Measurements from ENCODE around the gene C3orf49. TPM values are rescaled to one million over a fixed set of nuclear protein-coding genes. Genes with fewer than 3 reads are reported as not detected.

C3orf49 gene
- not detected for total RNA-seq

- no peak for TF ChIP-seq POLR2AphosphoS5 (IDR thresholded peaks at IDR 0.05)
- TF ChIP-seq, protein P1, sequence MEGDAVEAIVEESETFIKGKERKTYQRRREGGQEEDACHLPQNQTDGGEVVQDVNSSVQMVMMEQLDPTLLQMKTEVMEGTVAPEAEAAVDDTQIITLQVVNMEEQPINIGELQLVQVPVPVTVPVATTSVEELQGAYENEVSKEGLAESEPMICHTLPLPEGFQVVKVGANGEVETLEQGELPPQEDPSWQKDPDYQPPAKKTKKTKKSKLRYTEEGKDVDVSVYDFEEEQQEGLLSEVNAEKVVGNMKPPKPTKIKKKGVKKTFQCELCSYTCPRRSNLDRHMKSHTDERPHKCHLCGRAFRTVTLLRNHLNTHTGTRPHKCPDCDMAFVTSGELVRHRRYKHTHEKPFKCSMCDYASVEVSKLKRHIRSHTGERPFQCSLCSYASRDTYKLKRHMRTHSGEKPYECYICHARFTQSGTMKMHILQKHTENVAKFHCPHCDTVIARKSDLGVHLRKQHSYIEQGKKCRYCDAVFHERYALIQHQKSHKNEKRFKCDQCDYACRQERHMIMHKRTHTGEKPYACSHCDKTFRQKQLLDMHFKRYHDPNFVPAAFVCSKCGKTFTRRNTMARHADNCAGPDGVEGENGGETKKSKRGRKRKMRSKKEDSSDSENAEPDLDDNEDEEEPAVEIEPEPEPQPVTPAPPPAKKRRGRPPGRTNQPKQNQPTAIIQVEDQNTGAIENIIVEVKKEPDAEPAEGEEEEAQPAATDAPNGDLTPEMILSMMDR (IDR thresholded peaks at IDR 0.05): no peak
- no peak for TF ChIP-seq EP300 (IDR thresholded peaks at IDR 0.05)
- TF ChIP-seq POLR2A (IDR thresholded peaks at IDR 0.05): no peak
- H3K4me1 ChIP-seq: peaks cover 0 to 4% (median 0%) of the 10 kb centered on the region in 3 donors
- no peaks in the 10 kb centered on the region for H3K36me3 ChIP-seq
- no peaks in the 10 kb centered on the region for H3K27me3 ChIP-seq
- H3K27ac ChIP-seq: no peak within 1 kb of the TSS
- H3K4me3 ChIP-seq: no peak within 1 kb of the TSS
- ATAC-seq: no peak
- no peaks in the 10 kb centered on the region for H3K9me3 ChIP-seq
- 100% methylated on average over 1 of the region's 1 CpG; no CpG with 5 or more reads in 1 of the 2 donors for WGBS, 2 donors (ENCODE audit: low coverage in 1 of 2)
Measured at GRCh38 chr3:63819151-63819398, at the start of gene C3orf49. Gene C3orf49 (plus strand): TSS chr3:63819299. CDS start chr3:63819472, 173 bp downstream.

GRCh38 chr3:63774781-63775180 lies 44.3 kb upstream of the C3orf49 start:
- H3K4me1 ChIP-seq: no peaks in the 10 kb centered on the region
- TF ChIP-seq POLR2A (IDR thresholded peaks at IDR 0.05): no peak
- no peak for TF ChIP-seq EP300 (IDR thresholded peaks at IDR 0.05)
- TF ChIP-seq, protein P1 (IDR thresholded peaks at IDR 0.05): no peak
- TF ChIP-seq POLR2AphosphoS5 (IDR thresholded peaks at IDR 0.05): no peak
- H3K36me3 ChIP-seq: no peaks in the 10 kb centered on the region
- no peak for ATAC-seq
- whole genome bisulfite sequencing, 2 donors (ENCODE audit: low coverage in 1 of 2): 80 to 87% methylated on average over 5 of the region's 5 CpGs
- no peaks in the 10 kb centered on the region for H3K9me3 ChIP-seq
- H3K4me3 ChIP-seq: no peak overlapping the region
- H3K27me3 ChIP-seq: no peaks in the 10 kb centered on the region
- H3K27ac ChIP-seq: no peak overlapping the region

- Histone ChIP-seq H3K27ac (no peak overlapping the region), H3K27me3 (no peaks in the 10 kb centered on the region), H3K36me3 (no peaks in the 10 kb centered on the region), H3K9me3 (no peaks in the 10 kb centered on the region), H3K4me3 (no peak overlapping the region), H3K4me1 (no peaks in the 10 kb centered on the region)
- ATAC-seq: no peak
- TF ChIP-seq EP300 (IDR thresholded peaks at IDR 0.05) (no peak), POLR2AphosphoS5 (IDR thresholded peaks at IDR 0.05) (no peak), POLR2A (IDR thresholded peaks at IDR 0.05) (no peak)
- TF ChIP-seq, protein P1 (IDR thresholded peaks at IDR 0.05): no peak
- 83 to 90% methylated on average over 3 to 4 of the region's 4 CpGs for WGBS, 2 donors (ENCODE audit: low coverage in 1 of 2)
Measured at GRCh38 chr3:63779227-63779626, 39.9 kb upstream of the C3orf49 start.

- TF ChIP-seq, protein P1 (IDR thresholded peaks at IDR 0.05): peak in 1 of 4 experiments; percentile 25
- no peak for TF ChIP-seq POLR2AphosphoS5 (IDR thresholded peaks at IDR 0.05)
- Histone ChIP-seq H3K27me3 (no peaks in the 10 kb centered on the region), H3K9me3 (no peaks in the 10 kb centered on the region), H3K4me3 (no peak overlapping the region), H3K4me1 (no peaks in the 10 kb centered on the region), H3K36me3 (no peaks in the 10 kb centered on the region), H3K27ac (no peak overlapping the region)
- no peak for ATAC-seq
- WGBS, 2 donors (ENCODE audit: low coverage in 1 of 2): 10 to 11% methylated on average over 1 of the region's 1 CpG
Measured at GRCh38 chr3:63791974-63792373, 27.1 kb upstream of the C3orf49 start.

GRCh38 chr3:63795438-63795837 lies 23.7 kb upstream of the C3orf49 start:
- WGBS, 2 donors (ENCODE audit: low coverage in 1 of 2): 69 to 72% methylated on average over 5 to 6 of the region's 6 CpGs
- ATAC-seq: no peak

More at GRCh38 chr3:63795438-63795837, 23.7 kb upstream of the C3orf49 start:
- Histone ChIP-seq H3K27me3 (no peaks in the 10 kb centered on the region), H3K4me3 (no peak overlapping the region), H3K27ac (no peak overlapping the region), H3K9me3 (no peaks in the 10 kb centered on the region), H3K4me1 (no peaks in the 10 kb centered on the region), H3K36me3 (no peaks in the 10 kb centered on the region)
- TF ChIP-seq, protein P1 (IDR thresholded peaks at IDR 0.05): no peak
- TF ChIP-seq POLR2AphosphoS5 (IDR thresholded peaks at IDR 0.05) (no peak), POLR2A (IDR thresholded peaks at IDR 0.05) (no peak), EP300 (IDR thresholded peaks at IDR 0.05) (no peak)
